Stimulated activated naive CD8-positive, alpha-beta T cell treated with anti-CD3 and anti-CD28 coated beads, Interleukin-15, Interleukin-2, amounts not matched to agents 100 U/mL and 50 U/mL, for 24 hours (primary cell): ENCODE results near the gene GALNS.

ENCODE experiments used
- ATAC-seq: fragments of 150-1000 bp; cut with Tn5 transposase; one replicate; pipeline ENCODE4 v1.10.0; 2021
- DNase-seq: peaks from one replicate; pipeline ENCODE4 v3.0.0; 2021

The GALNS gene

DNA sequence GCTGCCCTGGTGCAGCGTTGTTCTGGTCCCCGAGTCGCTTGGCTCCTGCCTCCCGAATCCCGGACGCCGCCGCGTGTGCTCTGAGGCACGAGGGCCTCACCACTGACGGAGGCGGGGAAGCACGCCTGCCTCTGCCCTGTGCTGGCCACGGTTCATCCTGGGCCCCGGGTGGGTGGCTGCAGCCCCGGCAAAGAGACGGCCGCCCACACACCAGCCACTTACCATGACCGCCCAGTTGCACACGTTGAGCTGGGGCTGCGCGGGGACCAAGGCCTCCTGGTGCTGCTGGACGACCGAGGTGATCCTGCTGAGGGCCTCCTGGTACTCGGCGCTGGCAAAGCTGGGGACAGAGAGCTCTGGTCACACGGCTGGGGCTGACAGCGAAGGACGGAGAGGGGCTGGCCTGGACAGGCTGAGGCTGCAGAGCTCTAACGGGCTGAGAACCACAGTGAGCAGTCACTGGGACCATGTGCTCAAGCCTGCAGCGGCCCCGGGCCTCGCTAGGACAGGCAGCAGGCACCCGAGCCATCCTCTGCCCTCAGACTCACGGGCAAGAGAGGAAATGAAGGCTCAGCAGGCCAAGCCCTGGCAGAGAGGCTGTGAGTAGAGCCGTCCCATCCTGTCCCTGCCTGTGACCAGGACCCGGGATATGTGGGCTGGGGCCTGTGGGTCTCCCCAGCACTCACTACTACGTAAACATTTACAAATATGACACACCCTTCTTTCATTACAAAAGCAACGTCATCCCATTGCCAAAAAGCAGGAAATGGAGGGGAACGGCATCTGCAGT is 38.8 kb downstream of the GALNS start:
- no peak for DNase-seq

GRCh38 chr16:88816736-88817535 is 39.8 kb downstream of the GALNS start:
- no peak for DNase-seq

More for the DNA sequence above, 38.8 kb downstream of the GALNS start:
- ATAC-seq: no peak

DNA sequence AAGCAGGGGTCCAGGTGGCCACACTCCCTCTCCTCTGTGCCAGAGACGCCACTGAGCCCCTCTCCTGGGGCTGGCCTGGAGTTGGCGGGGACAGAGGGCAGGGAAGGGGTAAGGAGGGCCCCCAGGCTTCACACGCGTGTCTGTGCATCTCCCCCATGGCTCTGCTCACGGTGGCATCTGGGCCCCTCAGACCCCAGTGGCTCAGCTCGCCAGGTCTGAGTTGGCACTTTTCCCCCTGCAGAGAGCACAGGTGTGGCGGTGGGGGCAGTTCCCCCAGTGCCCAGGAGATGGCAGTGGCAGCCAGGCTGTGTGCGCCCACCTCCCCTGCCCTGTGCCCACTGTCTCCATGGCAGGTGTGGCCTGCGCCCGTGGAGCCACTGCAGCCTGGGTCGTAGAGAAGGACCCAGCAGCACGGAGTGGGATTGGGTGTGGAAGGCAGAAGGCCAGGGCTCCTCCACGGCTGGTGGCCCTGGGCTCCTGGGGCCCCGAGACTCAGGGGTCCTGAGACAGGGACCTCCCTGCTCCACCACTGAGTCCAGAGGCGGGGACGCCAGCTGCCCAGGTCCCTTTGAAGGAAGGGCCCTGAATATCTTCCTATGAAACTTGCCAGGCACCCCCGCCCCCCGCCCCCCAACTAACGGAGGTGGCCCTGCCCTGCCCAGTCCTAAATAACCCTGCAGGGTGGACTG is 40.7 kb downstream of the GALNS start:
- DNase-seq (peak; percentile 77), ATAC-seq (peak; percentile 12)

More at GRCh38 chr16:88816736-88817535, 39.8 kb downstream of the GALNS start:
- no peak for ATAC-seq

DNA sequence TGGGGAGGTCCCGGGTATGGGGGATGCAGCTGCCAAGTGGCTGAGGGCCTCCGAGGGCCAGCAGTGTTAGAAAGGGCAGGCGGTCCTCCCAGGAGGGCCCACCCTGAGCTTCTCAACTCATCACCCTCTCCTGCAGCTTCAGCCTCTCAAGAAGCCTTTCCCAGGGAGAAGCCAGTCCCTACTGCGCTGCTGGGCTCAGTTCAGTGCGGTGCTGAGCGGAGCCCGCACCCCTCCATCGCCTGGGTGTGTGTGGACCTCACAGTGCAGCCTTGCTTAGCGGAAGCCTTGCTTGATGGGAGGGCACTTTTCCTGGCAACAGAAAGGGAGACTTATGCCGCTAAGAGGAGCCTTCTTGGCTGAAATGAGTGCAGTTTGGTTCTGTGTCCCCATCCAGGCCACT is 41.5 kb downstream of the GALNS start:
- ATAC-seq: no peak
- DNase-seq: no peak

DNA sequence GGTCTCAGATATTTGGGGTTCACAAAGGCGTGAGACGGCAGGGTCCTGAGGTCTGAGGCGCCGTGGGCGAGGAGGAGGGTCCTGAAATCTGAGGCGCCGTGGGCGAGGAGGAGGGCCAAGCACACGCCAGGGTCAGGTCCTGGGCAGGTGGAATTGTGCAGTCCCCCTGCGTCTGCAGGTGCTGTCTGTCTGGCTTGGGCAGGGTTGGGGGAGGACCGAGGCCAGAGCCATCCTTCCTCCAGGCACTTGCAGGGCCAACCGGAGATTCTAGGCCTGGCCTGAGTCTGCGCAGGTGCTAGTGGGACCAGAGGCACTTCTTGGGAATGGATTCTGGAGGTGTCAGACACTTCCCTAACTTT is 42.6 kb downstream of the GALNS start:
- no peak for ATAC-seq
- no peak for DNase-seq

GRCh38 chr16:88813269-88814143 is 43.2 kb downstream of the GALNS start:
- ATAC-seq (no peak), DNase-seq (no peak)

GRCh38 chr16:88812513-88813268 is 44.1 kb downstream of the GALNS start:
- peak; percentile 48 for DNase-seq
- ATAC-seq: no peak

GRCh38 chr16:88811769-88812512 is 44.8 kb downstream of the GALNS start, which contains the start of gene APRT:
APRT (minus strand) TSS chr16:88811928; CDS start chr16:88811899, 29 bp downstream.
- DNase-seq (peak; percentile 99), ATAC-seq (peak; percentile 70)

GRCh38 chr16:88810912-88811768 is 45.6 kb downstream of the GALNS start:
- DNase-seq: peak; percentile 78
- ATAC-seq: peak; percentile 44

DNA sequence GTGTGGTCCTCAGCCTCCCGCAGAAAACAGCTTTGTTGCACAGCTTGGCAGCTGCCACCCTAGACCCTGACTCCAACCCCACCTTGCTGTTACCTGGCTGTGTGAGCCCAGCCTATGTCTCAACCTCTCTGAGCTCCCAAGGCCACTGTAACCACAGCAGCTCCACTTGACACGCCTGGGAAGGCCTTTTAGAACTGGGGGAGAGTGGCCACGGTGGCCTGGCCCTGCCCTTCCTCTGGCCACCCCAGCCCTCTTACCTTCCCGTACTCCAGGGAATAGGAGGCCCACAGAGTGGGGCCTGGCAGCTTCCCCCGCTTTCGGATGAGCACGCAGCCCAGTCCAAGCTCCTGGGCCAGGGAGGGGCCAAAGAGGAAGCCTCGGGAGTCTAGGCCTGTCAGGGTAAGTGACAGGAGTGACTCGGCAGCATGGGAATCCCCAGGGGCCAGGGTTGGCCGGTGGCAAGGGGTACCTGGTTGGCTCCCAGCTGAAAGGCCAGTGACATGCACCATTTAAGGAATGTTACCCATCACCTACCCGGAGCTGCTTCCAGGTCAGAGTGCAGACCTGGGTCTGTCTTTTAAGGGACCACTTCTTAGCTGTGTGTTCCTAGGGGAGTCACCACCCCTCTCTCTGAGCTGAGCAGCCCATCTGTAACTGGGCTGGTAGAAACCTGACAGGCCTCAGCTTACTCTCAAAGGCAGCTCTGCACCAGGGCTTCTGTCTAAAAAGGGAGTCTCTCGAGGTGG is 46.4 kb downstream of the GALNS start:
- peak; percentile 70 for DNase-seq
- ATAC-seq: peak; percentile 21

GRCh38 chr16:88809676-88810165 is 47.0 kb downstream of the GALNS start:
- no peak for ATAC-seq
- DNase-seq: no peak

DNA sequence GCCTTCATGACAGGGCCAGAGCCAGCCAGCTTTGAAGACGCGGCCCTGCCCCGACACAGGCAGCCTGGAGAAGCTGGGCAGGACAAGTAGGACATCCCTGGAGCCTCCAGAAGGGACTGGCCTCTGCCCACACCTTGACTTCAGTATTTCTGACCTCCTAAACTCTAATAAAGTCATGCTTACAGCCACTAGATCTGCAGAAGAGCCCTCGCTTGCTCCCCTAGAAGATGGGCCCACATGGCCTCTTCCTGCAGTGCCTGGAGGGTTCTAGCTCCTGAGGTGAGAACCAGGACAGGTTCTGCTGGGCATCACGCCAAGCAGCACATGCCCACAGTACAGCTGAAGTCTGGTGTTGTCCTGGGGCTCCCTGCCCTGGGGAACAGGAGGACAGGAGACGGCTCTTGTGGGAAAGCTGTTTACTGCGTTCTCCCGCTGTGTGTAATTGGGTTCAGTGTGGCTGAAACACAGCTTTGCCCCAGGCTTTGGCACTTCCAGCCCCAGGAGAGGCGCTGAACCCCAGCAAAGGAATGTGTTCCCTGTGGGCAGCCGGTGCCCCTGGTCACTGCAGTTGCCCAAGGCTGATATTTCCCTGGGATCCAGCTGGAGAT is 47.6 kb downstream of the GALNS start:
- no peak for ATAC-seq

GRCh38 chr16:88807626-88808453 is 48.9 kb downstream of the GALNS start:
- DNase-seq (no peak), ATAC-seq (no peak)

More for the DNA sequence above, 47.6 kb downstream of the GALNS start:
- DNase-seq: no peak

DNA sequence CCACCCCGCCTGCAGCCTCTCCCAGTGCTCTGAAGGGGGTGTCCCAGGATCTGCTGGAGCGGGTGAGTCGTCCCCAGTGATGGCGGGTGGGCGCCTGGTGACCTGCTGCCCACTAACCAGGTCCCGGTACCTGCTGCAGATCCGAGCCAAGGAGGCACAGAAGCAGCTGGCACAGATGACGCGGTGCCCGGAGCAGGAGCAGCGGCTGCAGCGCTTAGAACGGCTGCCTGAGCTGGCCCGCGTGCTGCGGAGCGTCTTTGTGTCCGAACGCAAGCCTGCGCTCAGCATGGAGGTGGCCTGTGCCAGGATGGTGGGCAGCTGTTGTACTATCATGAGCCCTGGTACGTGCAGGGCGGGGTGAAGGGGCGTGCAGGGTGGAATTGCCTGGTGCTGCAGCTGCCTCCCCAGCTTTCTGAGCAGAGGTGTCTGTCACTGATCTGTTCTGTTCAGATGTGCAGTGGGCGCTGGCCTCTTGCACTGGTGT is 49.6 kb downstream of the GALNS start:
- no peak for DNase-seq
- ATAC-seq: no peak

DNA sequence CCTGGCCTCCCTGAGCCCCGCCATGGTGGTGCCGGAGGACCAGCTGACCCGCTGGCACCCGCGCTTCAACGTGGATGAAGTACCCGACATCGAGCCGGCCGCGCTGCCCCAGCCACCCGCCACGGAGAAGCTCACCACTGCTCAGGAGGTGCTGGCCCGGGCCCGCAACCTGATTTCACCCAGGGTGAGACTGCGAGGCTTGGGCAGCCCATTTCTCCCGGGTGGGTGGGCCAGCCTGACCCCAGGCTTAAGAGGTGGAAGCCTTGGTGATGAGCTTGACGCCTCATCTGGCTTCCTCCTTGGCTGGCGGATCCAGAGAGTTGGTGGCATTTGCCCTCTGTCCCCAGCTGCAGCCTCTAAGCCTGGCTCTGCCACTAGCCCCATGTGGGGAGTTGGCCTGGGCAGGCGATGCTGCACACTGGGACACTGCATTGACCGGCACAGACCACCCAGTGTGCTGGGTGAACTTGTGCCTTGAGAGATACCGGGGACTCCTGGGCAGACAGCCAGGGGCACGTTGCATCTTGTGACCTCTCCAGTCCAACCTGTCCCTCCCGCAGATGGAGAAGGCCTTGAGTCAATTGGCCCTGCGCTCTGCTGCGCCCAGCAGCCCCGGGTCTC is 50.1 kb downstream of the GALNS start:
- ATAC-seq (no peak), DNase-seq (no peak)

- DNase-seq: no peak
- ATAC-seq: no peak
Observed at GRCh38 chr16:88805887-88806393, 50.8 kb downstream of the GALNS start.
